DMS 273 (cell line): ENCODE data around the gene ADAMTS10.
"Not testable (repeated sequence)": the region's sequence is repeated elsewhere in the genome, so short reads cannot be mapped to it uniquely, and the experiment has no call there.

Experiments used
- DNase-seq: peaks from one replicate; lab custom pipeline; 2025; ENCODE audit not compliant: unreplicated experiment; lab: John Stamatoyannopoulos, UW

ADAMTS10 gene

DNA sequence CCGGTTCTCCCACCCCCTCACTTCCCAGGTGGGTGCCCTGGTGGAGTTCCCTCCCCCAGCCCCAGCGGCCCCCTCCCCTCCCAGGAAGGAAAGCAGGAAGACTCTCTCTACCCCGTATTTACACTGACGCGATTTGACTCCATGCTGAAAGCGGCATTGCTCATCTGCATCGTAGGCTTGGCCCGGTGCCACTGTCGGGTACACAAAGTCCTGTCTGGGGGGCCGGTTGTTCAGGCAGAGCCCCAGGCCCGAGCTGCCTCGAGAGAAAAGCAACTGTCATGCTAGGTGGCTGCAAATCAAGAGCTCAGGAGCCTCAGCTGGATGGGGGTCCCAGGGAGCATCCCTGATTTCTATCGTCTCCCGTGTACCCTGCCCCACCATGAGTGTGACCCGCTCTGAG, 14.9 kb downstream of the ADAMTS10 start:
- no peak for DNase-seq

DNA sequence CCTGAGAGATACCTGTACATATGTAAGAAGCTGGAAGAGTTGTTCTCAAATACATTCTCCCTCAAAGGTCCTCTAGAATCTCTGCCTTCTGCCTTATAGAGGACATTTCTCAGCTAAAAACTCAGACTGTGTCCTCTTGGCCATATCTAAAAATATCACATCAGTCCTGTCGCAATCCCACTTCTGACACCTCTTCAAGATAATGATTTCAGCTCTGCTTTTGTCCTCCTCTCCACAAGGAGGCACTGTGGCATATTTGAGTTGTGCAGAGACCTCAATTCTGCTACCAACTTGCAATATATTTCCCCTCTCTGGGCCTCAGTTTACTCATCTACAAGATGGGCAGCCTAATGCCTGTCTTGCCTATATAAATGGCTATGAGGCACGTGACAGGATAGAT, 16.6 kb downstream of the ADAMTS10 start:
- no peak for DNase-seq

DNA sequence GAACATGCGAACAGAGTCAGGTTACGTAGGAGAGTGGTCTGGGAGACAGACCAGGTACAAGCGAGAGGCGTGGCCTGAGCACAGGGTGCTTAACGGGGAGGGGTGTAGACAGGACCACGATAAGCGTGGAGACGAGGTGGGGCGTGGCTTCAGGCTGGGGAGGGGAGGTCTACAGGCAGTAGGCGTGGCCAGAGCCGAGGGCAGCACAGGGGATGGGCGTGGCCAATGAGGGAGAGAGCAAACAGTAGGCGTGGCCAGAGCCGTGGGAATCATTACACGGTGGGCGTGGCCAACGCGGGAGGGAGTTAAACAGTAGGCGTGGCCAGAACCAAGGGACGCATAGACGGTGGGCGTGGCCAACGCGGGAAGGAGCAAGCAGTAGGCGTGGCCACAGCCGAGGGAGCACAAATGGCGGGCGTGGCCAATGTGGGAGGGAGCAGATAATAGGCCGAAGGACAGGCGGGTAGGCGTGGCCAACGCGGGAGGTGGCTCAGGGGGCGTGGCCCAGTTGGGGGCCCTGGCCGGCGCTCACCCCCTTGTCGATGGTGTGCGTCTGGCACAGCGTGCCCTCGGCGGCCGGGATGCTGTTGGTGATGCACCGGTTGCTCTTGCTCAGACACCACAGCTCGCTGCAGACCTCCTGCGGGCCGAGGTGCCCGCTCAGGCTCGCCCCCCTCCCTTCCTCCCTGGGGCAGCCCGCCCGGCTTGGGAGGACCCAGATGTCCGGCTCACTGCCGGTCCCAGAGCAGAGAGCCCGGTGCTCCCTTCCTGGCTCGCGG, 18.1 kb downstream of the ADAMTS10 start:
- peak; percentile 67 for DNase-seq

DNA sequence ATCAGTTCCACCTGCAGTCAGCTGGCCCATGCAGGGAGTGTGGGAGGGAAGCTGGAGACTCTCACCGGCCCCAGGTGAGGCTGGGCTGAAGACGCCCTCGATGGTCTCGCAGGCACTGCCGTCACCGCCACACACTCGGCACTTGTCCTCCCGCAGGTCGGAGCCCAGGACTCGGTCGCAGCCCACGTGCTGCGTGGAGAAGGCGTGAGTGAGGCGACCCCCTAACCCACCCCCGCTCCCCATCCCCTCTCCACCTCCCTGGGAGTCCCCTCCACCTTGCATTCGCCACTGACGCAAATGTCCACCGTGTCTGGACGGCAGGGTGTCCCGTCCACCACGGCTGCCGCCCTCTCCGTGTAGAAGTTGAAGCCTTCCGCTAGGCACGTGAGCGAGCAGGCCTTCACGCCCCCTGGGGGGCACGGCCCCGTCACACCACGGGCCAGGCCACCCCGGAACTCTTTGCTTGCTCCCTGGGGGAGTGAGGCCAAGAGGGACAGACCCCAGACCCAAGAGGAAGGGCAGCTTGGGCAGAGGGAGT, 21.3 kb downstream of the ADAMTS10 start:
- DNase-seq, result no peak

DNA sequence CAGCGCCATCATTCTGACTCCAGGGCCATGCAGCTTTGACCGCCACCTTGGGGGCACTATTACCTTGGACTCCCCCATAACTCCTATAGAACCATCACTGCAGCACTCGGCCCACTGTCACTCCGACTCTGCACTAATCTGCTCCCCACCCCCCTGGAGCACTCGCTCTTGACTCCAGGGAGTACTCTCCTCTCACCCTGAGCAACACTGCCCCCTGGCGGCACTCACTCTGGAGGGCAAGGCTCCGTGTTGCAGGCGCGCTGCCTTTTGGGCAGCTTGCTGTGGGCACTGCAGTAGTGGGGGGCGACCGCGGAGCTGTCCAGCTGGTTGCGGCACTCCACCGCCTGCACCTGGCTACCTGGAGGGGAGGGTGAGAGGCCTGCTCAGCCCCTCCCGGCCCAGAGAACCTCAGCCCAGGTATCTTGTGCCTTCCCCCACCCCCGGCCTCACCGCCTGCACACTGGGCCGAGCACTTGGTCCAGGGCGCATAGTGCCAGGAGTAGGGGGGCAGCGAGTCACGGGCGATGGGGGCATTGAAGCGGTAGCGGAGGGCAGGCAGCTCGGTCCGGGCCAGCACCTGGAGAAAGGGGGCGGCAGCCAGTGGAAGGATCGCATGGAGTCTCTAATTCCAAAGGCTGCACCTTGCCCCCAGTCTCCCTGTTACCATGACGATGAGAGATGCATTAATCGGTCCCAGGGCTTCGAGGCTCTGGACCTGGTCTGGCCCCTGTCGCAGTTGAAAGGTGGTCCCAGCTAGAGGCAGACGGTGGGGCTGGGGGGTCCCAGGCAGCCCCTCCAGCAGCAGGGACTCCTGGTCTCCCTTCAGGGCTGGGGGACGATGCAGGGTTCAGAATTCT, 24.4 kb downstream of the ADAMTS10 start:
- DNase-seq, result peak; percentile 70

DNA sequence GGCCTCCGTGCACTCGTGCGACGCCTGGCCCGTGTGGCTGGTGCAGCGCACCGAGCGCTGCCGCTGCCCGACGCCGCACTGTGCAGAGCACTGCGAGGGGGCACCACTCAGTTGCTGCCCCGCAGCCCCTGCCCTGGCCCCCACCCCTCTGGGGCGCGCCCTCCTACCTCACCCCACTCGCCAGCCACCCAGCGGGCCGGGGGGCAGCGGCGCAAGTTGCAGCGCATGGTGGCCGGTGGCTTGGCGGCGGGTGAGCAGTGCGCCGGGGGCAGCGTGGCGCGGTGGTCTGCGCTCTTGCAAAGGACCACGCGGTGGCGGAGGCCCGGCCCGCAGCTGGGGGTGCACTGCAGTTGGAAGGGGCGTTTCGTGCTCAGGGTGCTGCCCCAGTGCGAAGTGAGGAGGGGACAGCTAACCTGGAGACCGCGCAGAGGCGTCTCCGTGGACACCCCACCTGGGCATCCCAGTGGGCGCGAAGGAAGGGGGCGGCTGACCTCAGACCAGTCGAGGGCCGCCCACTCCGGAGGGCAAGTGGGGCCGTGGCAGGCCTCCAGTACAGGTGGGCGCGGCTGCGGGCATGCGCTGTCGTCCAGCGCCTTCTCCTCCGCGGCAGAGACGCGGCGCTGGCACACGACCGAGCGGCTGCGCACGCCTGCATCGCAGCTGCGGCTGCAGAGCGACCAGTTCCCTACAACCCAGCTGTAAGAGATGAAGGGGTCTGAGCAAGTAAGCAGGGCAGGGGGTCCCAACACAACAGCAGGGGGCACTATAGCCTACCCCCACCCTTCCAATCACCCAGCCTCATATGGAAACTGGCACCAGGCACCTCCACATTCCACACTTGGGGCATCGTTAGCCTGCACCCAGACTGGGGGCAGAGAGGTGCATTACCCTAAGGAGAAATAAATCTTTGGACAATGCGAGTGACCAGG, 25.3 kb downstream of the ADAMTS10 start:
- DNase-seq, result no peak

DNA sequence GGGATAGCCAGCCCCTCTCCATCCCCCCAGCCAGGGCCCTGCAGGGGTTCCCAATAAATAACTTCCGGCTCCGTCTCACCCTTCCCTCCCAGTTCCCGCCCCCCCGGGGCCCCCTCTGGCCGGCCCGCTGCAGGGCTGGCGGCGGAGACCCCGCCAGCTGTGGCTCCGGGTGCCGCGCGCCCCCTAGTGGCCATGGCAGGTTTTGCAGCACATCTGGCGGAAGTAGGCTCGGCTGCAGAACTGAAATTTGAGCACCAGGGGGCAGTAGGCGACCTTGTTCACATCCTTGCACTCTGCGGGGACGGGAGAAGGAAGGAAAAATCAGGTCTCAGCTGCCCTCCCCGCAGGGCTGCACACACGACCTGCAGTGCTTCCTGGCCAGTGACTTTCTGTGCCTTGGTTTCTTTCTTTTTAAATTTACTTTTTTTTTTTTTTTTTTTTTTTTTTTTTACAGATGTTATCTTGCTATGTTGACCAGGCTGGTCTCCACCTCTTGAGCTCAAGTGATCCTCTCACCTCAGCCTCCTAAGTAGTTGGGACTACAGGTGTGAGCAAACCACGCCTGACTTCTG, 29.7 kb downstream of the ADAMTS10 start:
- DNase-seq, result peak; percentile 87

DNA sequence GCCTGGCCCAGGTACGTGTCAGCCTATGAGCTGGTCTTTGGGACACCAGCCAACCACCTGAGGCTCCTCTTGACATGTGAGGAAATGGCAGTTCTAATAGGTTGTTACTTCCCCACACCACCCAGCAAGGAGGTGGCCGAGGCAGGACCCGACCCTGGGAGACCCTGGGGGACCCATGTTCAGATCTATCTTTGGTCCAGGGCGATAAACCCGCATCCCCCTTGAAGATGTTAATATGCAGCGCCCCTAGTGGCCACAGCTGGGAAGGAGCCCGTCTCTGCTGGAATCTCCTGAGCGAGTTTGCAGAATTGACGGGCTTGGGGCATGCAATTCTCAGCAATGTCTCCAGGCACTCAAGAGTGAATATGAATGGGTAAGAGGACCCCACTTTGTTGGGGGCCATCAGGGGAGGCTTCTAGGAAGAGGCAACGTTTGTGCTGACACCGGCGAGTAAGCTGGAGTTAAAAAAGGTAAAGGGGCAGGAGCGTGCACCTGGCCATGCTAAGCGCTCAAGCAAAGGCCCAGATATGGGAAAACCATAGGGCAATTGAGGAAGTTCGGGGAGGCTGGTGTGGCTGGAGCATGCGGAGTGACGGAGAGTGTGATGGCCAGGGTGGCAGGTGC, 31.8 kb downstream of the ADAMTS10 start:
- DNase-seq, result peak; percentile 87

DNA sequence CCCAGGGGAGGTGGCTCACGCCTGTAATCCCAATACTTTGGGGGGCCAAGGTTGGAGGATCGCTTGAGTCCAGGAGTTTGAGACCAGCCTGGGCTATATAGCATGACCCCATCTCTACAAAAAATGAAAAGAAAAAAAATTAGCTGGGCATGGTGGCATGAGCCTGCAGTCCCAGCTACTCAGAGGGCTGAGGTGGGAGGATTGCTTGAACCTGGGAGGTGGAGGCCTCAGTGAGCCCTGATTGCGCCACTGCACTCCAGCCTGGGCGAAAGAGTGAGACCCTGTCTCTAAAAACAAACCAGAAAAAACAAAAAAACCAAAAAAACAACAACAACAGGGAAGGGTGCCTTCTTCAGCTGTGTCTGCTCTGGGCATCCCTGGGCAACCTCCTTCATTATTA, 32.8 kb downstream of the ADAMTS10 start:
- no peak for DNase-seq

DNA sequence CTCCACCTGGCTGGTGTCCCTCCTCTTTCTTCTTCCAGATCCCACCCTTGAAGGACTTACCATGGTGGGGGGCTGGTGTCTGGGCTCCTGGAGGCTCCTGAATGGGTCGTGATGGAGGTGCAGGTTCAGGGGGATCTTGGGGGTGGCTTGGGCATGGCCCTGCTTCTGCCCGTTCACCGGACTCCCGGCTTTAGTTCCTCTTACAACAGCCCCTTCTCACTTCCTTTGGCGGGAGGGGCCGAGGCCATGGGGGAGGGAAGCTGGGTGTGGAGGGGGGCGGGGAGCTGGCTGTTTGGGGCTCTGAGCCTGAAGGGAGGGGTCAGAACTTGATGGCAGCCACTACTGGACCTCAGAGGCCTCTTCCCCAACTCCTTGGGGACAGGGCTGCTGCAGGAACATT, 33.3 kb downstream of the ADAMTS10 start, which contains the start of gene MYO1F:
Gene MYO1F, minus strand, starts transcription at position 196 of the 400 bp plus-strand sequence. Its CDS starts 133 bp downstream, at position 63.
- no peak for DNase-seq

DNA sequence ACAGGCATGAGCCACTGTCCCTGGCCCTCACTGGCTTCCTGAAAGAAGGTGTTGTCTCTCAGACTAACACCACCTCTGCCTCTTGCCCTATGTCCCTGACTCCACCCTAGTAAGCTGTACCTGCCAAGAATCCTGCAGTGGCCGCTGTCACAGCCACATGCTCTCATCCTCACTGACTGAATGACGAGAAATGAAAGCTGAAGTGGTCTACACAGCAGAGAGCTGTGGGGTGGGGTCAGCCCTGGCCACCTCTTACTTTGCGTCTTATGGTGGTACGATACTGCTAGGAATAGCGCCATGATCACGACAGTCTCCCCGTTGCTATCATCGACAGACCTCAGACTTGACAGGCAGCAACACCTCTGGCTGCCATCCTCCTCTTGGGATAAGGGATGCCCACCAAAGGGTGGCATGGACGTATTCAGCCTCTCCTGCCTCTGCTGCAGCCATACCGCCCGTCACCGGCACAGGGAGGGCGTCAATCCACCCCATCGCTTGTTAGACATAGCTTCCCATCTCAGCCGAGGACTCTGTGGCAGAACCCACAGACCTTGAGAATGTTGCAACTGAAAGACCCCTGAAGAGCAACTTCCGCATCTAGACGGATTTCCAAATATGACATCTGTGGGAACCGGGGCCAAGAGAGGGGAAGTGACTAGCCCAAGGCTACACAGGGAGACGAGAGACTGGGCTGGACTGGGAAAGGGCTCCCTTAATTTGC, 34.1 kb downstream of the ADAMTS10 start:
- DNase-seq, result no peak

DNA sequence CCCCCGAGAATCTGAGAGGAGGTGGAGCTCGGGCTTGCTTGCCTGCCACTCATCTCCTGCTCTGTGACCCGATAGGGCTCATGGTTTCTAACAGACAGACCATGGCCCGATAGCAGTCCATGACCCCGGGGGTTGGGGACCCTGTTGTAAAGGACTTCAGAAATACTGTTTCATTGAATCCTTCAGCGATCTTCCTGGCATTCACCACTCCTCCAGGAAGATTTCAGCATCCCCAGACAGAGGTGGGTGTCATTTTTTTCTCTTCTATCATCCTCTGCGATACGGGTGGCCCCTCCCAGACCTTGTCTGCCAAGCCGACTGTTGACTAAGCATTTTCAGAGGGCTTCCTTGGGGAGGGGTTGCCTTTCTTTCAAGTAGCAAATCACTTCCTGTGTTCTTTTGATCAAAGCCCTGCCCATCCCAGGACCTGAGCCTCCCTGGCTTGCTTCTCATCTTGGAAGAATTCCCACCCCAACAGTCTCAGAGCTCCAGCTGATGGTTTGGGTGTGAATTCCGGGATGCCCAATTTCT, 35.0 kb downstream of the ADAMTS10 start:
- DNase-seq, result no peak

DNA sequence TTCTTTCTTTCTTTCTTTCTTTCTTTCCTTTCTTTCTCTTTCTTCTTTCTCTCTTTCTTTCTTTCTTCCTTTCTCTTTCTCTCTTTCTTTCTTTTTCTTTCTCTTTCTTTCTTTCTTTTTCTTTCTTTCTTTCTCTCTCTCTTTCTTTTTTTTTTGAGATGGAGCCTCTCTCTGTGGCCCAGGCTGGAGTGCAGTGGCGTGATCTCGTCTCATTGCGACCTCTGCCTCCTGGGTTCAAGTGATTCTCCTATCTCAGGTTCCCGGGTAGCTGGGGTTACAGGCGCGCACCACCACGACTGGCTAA, 35.9 kb downstream of the ADAMTS10 start:
- not testable (repeated sequence) for DNase-seq

DNA sequence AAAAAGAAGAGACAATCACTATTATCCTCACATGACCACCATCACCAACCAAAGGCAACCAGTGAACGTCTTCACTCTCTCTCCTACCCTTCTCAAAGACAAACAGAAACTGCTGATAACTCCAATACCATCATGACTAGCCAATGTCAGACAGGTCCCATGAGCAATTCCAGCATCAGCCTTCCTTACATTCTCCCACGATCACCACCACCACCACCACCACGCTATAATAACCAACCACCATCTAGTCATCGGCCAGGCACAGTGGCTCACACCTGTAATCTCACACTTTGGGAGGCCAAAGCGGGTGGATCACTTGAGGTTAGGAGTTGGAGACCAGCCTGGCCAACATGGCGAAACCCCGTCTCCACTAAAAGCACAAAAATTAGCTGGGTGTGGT, 37.2 kb downstream of the ADAMTS10 start:
- DNase-seq, result no peak

DNA sequence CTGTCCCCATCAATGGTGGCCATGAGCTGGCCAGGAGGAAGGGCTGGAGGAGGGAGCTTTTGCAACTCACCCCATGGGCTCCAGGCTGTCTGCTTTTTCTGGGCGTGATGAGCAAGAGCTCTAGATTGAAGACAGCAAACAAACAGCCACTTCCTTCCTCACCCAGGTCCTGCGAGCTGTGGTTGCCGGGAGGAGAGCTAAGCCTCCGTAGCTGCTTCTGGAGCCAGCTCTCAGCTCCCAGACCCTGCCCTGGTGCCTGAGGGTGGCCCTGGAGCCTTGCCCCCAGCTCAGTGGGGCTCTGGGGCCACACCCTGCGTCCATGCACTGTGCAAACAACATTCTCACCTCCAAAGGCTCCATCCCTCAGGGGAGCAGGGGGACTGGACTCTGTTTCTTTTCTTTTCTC, 39.5 kb downstream of the ADAMTS10 start:
- DNase-seq, result no peak

DNA sequence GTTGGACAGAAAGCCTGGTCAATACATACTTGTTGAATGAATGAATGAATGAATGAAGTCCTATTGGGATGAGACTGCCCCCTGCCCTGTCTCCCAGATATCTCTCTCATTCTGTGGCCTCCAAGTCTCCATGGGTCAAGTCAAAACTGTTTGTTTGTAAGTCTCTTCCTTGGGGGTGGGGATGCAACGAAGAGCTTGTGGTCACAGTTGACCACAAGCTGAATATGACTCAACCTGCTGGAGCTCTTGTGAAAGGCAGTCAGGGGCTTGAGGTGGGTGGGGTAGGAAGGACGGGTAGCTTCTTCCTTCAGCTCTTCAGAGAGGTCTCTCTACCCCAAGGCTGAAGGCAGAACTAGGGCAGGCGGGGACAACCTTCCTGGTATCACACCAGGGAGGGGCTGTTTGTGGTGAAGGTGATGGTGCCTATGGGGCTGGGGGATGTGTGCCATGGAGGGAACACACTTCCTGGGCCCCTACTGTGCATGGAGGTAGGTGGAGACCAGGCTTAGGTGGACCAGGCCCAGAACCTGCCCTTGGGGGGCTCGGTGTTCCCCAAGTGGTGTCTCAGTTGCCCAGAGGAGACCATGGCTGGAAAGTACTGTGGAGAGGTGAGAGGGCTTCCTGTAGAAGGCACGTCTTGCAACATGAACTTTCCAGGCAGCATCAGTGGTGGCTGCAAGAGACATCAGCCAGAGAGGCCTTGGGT, 41.3 kb downstream of the ADAMTS10 start:
- no peak for DNase-seq

DNA sequence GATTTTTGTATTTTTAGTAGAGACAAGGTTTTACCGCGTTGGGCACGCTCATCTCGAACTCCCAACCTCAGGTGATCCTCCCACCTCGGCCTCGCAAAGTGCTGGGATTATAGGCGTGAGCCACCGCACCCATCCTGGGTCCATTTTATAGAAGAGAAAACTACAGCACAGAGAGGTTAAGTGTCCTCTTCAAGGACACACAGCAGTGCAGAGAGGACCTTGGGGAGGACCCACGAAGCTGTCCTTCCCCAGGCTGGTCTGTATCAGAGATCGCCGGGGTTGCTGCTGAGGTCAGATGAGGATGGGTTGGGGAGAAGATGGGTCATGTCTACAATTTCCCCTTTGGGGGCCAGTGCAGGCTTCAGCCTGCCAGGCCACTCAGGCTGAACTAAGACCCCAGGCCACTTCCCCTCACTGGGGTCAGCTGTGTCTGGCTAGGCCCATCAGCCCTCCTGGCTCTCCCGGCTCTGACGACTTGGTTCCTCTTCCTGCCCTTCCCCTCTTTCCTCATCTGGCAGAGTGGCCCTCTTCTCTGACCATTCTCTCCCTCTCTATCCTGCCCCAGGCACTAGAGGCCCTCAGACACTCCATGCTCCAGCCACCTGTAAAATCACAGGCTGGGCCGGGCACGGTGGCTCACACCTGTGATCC, 42.9 kb downstream of the ADAMTS10 start:
- DNase-seq, result no peak

DNA sequence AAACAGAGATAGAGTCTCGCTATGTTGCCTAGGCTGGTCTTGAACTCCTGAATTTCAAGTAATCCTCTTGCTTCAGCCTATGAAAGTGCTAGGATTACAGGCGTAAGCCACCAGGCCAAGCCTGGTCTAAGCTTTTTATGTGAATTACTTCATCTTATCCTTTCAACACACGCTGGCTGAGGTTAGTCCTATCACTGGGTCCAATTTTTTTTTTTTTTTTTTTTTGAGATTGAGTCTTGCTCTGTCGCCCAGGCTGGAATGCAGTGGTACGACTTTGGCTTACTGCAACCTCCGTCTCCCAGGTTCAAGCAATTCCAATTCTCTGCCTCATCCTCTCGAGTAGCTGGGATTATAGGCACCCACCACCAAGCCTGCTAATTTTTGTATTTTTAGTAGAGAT, 43.7 kb downstream of the ADAMTS10 start:
- DNase-seq, result no peak
